HG03108 (cell line): Measurements from ENCODE around the gene PSMD6.

Source experiments
- ATAC-seq: cut with Tn5 transposase; IDR thresholded peaks from one replicate; pipeline ENCODE4 v1.9.1; 2021; ENCODE audit warnings: moderate library complexity; ENCODE audit not compliant: unreplicated experiment

The PSMD6 gene

DNA sequence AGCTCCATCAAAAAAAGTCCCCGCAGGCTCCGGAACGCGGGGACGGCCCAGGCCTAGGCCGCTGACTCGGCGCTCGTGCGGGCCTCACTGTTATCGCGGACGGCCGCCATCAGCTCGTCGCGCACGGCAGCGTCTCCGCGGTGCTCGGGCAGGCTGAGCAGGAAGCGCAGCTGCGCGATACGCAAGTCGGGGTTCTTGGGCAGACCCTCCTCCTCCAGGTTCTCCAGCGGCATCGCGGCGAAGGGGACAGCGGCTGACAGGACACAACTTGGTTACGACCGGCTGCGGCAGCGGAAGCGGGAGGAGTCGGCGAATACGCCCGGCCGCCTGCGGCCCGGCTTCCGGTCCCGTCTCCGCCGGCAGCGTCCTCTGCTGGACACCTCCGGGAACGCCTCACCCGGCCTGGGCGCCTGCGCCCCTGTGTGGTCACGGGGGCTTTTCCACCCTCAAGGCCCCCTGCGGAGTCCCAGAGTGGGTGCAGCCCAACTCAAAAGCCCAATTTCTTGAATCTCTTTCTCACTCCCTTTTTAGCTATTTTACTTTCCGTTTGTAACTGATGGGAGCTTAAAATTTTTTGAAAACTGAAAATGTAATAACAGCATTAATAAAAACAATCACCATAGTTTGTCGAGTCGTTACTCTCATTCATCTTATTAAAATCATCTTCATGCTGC lies at the start of gene PSMD6:
TSS of gene PSMD6 (minus strand) at position 308 of the 674 bp plus-strand sequence. CDS start at position 233, 75 bp downstream.
- peak; percentile 95 for ATAC-seq

DNA sequence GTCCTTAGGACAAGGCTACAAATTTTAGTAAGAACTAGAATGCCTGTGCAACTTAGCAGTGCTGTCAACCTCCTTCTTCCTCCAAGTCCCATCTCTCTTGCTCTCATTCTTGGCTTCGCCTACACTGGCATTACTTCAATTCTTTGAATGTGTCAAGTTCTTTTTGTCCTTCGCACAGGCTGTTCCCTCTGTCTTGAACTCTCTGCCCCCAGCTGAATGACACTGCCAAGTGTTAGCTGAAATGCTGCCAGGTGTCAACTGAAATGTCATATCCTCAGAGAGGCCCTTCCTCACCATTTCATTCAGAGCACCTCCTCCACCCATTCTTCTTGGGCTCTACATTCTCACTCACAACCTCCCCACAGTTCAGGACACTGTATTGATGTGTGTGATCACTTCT lies 48.8 kb upstream of the PSMD6 start:
- no peak for ATAC-seq

DNA sequence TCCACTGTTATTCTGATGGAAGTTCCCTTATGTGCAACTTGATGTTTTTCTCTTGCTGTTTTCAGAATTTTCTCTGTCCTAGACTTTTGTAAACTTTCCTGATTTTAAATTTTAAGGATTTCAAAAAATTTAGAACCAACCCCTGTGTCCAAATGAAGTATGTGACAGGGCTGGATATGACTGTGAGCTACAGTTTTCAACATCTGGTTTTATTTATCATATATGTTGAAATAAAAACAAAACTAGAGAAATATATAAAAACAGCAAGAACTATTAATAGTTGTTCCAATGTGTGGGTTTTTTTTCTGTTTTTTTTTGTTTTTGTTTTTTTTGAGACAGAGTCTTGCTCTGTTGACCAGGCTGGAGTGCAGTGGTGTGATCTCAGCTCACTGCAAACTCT lies 47.4 kb upstream of the PSMD6 start:
- ATAC-seq, result no peak

DNA sequence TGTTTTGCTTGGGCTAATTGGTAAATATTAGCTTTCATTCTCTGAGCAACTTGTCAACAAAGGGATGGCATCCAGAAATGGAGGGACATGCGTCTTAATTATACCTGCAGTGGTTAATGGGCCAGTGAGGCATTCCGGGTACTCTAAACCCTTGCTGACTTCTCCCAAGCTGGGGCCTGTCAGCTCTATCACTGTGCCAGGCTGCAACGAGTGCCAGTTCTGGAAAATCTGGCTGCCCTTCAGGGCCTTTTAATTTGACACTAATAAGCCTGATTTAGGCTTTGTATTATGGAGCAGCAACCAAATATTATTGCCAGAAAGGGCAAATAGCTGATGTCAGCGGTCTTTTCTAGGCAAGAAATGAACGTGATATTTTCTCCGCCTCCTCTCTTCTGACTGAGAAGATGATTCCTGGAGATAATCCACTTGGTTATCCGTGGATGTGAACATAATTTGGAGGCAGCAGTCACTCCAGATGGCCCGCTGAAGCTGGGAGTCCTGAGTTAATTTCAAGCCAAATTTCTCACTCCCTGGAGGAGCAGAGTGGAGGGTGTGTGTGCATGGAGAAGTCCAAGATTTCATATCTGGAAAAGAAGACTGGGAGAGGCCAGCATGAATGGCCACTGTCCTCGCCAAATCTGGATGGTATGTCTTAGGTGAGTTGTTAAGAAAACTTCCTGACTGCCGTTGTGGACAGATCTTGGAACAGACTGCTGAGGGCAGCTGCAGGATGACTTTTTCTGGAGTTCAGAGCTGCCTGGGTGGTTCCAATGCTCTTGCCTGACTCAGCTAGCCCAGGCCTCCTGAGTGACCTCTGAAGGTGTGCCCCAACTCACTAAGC lies 44.4 kb upstream of the PSMD6 start:
- no peak for ATAC-seq

DNA sequence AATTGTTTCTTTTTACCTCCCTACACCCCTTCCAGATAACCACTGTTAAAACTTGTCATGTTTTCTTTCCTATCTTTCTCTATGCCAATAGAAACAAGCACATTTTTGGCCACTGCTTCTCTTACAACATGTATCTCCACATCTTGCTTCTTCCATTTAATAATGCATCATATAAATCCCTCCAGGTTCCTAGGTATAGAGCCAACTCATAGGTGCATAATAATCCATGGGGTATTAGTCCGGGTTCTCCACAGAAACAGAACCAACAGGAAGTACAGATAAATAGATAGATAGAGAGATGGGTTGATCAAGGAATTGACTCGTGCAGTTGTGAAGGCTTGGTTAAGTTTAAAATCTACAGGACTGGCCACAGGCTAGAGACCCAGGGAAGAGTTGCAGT lies 41.5 kb upstream of the PSMD6 start:
- no peak for ATAC-seq

DNA sequence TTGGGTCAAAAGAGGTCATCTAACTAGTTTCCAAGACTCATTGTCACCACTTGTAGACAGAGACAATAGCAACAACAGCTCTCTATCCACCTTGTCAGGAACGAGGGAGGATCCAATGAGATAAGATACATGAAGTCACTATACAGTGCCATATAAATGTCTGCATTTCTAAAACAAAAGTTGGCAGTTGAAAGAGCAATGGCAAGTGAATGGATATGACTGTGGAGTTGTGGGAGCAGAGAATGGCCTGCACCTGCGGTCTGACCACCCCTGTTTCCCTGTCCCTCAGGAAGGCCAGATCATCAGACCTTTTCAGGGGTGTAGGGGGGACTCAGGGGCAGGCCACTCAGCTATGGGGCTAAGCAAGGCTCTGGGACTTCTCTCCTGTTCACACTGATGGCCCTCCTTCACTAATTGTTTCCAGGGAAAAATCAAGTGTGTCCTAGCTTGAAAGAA lies 40.7 kb upstream of the PSMD6 start:
- no peak for ATAC-seq

DNA sequence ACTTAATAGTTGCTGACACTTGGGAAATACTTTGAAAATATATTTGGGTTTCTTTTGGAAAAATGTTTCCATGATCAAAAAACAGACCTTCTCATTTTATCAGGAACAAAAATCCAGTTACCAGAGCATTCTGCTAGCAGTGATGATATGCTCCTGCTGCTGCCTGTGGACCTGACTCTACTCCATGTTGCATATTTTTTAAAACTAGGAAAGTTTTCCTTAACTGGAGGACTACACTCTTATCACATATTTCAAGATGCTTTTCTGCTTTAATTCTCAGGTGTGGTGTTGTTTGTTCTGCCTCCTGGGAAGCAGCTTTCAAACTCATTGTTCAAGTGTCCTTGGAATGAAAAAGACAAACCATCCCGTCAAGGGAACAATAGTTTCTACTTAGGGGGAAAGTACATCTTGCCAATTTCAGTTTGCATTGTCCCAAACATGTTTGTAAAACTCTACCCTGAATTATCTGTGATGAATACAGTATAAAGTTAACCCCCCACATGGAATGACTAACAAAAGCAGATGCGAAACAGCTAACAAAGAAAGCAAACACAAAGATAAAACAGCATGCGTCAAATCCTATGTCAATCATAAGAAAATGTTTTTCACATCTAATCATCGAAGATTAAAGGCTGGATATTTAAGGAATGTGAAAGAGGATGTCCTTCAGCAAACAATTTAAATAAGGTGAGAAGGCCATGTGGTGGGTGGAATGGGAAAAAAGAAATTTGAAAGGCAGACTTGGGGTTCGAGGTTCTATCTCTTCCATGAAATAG lies 40.1 kb upstream of the PSMD6 start:
- ATAC-seq, result no peak

DNA sequence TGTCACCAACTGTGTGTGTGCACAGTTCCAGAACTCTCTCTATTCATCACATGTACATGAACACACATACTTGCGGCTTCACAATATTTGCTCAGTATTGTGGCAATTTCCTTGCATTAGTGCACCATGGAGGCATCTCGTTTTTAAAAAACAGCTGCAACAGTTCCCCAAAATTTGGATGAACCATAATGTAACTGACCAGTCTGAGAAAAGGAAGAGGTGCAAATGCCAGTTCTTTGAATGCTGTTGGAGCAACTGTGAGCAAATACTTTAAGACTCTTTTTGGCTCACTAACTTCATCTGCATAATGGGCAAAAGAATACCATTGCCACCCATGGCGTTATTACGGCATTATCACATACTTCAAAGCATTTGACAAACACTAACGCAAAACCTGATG lies 38.3 kb upstream of the PSMD6 start:
- no peak for ATAC-seq

DNA sequence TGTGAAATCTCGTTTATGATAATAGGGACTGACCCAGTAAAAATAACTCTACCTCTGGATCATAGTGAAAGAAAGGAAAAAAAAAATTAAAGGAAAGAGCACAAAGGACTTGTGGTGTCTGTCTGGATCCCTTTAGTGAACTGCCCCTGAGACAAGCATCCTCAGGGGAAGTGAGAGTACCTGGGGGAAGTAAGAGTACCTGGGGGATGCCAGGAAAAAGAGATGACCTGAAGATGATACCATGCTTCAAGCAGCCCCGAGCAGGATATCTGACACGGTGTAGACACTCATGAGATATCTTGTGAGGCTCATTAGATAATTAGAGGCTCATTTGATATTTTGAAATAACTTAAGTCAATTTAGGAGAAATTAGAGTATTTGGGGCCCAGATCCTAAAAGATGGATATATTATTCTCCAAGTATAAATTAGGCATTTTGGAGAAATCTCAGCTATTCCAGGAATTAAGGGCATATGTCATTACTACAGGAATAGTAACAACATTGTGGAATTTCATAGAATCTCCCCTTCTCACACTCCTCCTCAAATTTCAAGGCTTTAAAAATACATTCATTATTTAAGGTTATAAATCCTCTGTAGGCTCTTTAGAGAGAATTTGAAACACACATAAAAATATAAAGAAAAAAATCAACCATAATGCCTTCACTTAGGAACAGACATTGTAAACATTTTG lies 36.3 kb upstream of the PSMD6 start:
- no peak for ATAC-seq

DNA sequence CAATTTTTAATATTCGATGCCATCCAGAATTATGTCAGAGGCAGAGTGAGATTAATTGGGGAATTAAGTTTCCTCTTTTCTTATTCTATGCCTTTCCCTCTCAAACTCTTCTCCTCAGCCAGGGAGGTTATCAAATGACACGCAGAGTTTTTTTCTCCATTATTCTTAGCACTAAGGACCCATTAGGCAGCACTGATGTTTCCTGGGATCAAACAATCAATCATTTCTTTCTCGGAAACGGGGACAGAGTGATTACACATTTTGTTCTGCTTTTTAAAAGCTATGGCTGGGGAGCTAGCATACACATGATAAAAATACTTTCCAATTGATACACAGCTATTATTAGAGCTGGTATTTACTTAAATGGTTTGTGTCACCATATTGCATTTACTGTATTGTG lies 35.3 kb upstream of the PSMD6 start:
- ATAC-seq, result no peak

DNA sequence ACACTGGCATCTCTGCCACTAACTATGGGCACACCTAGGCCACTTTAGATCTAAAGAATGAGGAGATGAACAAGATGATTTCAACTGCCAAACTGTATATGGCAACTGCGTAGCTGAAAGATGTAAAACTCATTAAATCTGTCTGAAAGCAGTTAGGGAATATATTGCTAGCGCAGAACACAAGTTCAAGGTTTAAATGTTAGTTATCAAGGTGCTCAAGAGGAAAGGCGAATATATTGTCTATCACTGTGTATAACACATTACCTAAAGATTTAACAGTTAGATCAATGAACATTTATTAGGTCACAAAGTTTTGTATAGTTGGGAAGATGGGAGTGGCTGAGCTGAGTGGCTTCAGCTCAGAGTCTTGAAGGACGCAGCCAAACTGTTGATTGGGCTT lies 33.9 kb upstream of the PSMD6 start:
- no peak for ATAC-seq

DNA sequence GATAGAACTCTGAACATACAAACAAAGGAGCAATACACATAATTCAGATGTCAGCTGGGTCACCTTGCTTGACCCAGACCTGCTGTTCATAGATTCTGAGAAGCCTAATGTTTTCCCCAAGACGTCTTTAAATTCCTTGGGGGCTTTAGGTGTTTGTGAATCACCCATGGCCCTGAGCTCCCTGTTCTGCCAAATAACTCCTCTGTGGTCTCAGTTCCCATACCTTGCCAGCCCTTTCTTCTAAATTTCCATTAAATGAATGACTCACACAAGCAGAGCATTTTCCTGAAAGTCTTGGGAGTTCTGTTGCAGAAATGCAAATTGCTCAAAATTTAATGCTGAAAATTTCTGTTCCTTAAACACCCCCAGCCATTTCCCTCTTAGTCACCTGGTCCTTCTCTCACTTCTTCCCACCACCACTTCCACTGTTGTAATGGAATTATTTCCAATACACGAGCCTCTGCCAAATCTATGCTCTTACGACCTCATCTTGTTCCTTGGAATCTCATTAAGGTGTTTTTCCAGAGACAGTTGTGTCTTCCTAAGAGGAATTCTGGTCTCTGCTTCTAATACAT lies 33.4 kb upstream of the PSMD6 start:
- ATAC-seq, result no peak

DNA sequence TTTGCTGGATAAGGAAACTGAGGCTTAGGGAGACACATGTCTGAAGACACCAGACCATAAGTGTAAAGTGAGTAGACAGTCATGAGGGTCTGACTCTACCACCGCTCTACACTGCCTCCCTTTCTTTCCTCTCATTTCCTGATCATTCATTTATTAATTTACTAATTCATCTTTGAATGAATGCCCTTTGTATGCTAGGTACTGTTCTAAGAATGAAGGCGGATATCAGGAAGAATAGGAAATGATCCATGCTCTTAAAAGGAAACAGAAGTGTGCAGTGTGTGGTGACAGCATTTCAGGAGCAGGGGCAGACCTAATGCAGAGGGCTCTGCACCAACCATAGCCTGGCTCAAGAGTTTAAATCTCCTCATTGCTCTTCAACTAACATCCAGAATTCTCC lies 31.8 kb upstream of the PSMD6 start:
- no peak for ATAC-seq

DNA sequence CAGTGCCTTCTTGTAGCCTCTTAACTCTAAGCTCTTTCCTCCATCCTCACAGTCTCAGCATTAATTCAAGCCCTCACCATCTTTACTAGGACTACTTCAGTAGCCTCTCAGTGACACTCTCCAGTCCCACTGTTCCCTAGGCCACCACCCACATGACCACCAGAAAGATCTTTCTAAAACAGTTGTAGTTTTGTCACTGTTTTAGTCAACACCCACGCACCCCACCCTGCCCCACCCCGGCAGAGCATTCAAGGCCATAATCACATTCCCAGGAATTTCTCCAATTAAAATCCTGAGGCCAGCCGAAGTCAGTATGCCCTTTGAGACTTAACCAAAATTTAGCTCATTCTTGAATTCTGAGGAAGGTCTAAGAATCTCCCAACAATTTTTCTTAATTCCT lies 31.2 kb upstream of the PSMD6 start:
- ATAC-seq, result no peak

DNA sequence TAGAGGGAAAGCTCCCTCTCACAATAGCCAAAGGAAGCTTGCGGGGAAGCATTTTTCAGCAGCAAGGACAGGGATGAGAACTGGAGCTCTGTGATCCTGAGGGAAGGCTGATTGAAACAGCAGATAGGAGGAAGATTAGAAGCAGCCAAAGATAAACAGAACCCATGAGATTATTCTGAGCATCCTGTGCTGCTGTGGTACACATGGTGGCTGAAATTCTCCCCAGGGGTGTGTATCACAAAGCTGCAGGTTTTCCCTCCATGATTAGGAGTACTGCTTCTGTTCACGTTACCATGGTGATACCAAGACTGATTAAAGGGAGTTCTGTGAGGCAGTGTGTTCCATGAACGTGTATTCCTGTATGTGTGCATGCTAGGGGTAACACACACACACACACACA lies 30.3 kb upstream of the PSMD6 start:
- no peak for ATAC-seq

DNA sequence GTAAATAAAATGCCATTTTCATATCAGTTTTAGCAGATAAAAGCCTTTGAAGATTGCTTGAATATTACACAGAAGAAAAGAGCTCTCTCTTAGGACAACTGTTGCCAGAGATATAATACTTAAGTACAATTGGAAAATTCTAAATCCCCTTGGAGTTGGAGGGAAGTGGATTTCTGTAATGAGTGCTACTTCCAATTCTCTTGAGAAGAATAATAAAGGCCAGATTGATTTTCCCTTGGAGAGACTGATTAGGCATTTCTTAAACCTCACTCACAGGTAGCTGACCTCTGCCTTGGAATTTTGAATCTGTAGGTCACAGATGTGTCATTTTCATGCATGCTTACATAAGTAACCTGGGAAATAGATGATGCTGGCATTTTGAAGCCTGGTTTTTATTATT lies 29.8 kb upstream of the PSMD6 start:
- no peak for ATAC-seq

DNA sequence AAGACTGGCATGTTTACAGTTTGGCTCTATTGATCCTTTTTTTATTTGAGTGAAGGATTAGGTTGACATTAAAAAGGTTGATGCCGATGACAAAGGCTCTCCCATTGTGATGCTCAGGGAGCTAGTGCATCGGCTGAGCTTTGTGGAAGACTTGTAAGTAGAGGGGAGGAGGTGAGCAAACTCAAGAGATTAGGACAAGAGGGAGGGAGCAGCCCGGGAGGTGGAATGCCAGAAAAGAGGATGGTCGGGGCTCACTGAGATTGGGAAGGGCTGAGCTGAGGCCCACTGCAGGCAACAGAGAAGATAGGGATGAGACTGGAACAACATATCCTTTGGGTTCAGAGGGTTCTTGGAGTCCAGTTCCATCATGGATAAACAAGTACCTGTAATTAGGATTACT lies 26.5 kb upstream of the PSMD6 start:
- ATAC-seq, result no peak

DNA sequence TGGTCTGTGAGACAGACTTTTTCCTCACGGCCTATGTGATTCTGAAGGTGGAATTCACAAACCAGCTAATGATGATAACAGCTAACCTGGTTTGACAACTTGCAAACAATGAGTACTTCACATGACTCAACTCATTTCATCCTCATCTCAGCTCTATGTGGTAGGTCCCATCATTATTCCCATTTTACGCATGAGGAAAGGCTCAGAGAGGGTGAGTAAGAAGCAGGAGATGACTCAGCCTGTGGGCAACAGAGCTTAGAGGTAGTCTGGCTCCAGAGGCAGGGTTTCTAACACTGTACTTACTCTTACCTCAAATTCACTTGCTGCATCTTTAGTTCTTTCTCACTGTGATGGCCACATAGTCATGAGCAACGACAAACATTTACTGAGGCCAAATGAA lies 25.8 kb upstream of the PSMD6 start:
- no peak for ATAC-seq

DNA sequence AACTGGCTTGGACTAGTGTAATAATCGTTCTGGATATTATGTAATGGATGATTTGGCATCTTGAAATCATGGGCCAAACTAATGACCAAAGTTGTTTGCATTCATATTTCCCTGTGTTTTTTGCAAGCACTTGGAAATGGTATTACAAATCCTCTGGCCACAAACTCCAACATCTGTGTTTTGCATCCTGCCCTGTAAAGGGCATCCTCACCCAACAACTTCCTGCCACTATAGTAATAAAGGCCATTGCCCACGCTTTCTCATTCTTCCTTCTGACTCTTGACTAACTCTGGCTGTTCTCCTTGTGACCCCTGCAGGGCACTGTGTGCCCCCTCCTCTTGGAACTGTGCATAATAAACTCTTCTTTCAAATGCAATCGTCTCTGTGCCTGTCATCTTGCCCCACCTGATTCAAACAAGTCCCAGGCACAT lies 25.4 kb upstream of the PSMD6 start:
- ATAC-seq, result no peak

DNA sequence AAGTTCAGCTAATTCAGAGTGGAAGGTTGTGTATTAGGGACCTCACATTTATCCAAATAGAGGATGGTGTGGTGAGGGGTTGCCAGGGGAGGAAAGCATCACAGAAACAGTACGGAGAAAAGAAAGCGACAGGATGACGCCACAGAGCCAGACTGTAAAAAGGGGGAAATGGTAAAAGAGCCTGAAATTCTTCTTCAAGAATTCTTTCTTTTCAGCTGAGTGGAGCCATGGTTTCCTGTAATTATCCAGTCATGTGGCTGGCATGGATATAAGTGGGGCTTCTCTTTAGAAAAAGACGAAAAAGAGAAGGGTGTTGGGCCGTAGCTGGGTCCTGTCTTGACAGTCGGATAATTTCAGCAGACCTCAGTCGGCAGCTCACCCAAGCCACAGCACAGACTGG lies 24.5 kb upstream of the PSMD6 start:
- no peak for ATAC-seq
